OCI-LY3 (cell line): Measurements from ENCODE around the gene INPP5A.
"Not testable (repeated sequence)": the region's sequence is repeated elsewhere in the genome, so short reads cannot be mapped to it uniquely, and the experiment has no call there.

ENCODE experiments used
- H2AFZ ChIP-seq: fragments of 200-600, 300-600 bp; shearing (Covaris generic); 2 replicates; pipeline ENCODE4 v1.6.0; 2014; ENCODE audit warnings: antibody characterized with exemption, low read depth, low read length
- H3K27ac ChIP-seq: fragments of 200-600, 300-600 bp; sonication (generic); 2 replicates; pipeline ENCODE4 v1.5.1; 2014; ENCODE audit warnings: mild to moderate bottlenecking, low read length, moderate library complexity, mixed read lengths
- H3K27me3 ChIP-seq: fragments of 200-600, 300-600 bp; sonication (generic); 2 replicates; pipeline ENCODE4 v1.6.1; 2014; ENCODE audit warnings: low read depth, low read length, mixed read lengths
- H3K36me3 ChIP-seq: fragments of 200-600, 300-600 bp; sonication (generic); replicated peaks from 2 replicates; pipeline ENCODE3; 2014; ENCODE audit warnings: low read depth, low read length, mixed read lengths
- H3K4me1 ChIP-seq: fragments of 300-600, 200-600 bp; sonication (generic); 2 replicates; pipeline ENCODE4 v1.6.1; 2014; ENCODE audit warnings: low read length, mixed read lengths
- H3K4me2 ChIP-seq: fragments of 200-600, 300-600 bp; sonication (generic); 2 replicates; pipeline ENCODE4 v1.6.1; 2014; ENCODE audit warnings: low read length, mixed read lengths
- H3K4me3 ChIP-seq: fragments of 300-600, 200-600 bp; sonication (generic); 2 replicates; pipeline ENCODE4 v1.5.1; 2014; ENCODE audit warnings: antibody characterized with exemption, mild to moderate bottlenecking, low read length, moderate library complexity
- H3K79me2 ChIP-seq: fragments of 300-600, 200-600 bp; shearing (Covaris generic); 2 replicates; pipeline ENCODE4 v1.6.1; 2014; ENCODE audit warnings: mild to moderate bottlenecking, low read length, mixed read lengths
- H3K9ac ChIP-seq: fragments of 300-600, 200-600 bp; shearing (Covaris generic); 2 replicates; pipeline ENCODE4 v1.6.0; 2014; ENCODE audit warnings: mild to moderate bottlenecking, low read length, moderate library complexity
- H3K9me3 ChIP-seq: fragments of 200-600, 300-600 bp; shearing (Covaris generic); 2 replicates; pipeline ENCODE4 v1.6.1; 2014; ENCODE audit warnings: low read length, mixed read lengths; ENCODE audit not compliant: insufficient read depth
- H4K20me1 ChIP-seq: fragments of 200-600, 300-600 bp; sonication (generic); 2 replicates; pipeline ENCODE4 v1.6.1; 2016; ENCODE audit warnings: low read length, mixed read lengths; ENCODE audit not compliant: insufficient read depth
- EZH2phosphoT487 ChIP-seq: fragments of 200-600 bp; shearing (Covaris generic); IDR thresholded peaks from 2 replicates; pipeline ENCODE4 v1.6.1; 2018; ENCODE audit warnings: antibody characterized with exemption, mixed run types, low read depth
- TF ChIP-seq, protein P1 (sequence below): fragments of 200-600, 300-600 bp; sonication (generic); IDR thresholded peaks from 2 replicates; pipeline ENCODE4 v1.5.1; 2014; ENCODE audit warnings: antibody characterized with exemption, low read length, low read depth

The INPP5A gene

DNA sequence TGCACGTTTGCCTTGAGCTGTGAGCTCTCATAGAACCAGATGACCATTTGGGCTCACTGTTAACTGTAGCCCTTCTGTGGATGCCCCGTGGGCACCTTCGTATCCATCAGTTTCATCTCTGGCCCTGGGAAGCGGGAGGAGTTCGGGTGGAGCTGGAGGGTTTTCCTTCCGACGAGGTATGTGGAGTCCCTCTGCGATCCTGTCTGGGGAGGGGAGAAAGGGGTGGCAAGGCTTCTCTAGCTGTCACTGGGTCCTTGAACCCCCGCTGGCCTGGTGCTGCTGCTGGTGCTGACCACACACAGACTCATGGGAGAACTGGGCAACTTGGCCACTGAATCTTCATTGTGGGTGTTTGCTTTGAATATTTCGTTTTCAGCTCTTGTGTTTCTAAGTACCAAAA lies 32.7 kb downstream of the INPP5A start:
- no peak overlapping the region for H3K9ac ChIP-seq
- H3K27me3 ChIP-seq: peaks cover 30% of the 10 kb centered on the region
- H3K9me3 ChIP-seq: no peaks in the 10 kb centered on the region
- no peak overlapping the region for H3K4me3 ChIP-seq
- no peaks in the 10 kb centered on the region for H3K36me3 ChIP-seq
- H2AFZ ChIP-seq: no peak overlapping the region
- H3K4me1 ChIP-seq: peaks cover 25% of the 10 kb centered on the region
- no peak overlapping the region for H3K4me2 ChIP-seq
- no peak overlapping the region for H3K27ac ChIP-seq
- TF ChIP-seq, protein P1, sequence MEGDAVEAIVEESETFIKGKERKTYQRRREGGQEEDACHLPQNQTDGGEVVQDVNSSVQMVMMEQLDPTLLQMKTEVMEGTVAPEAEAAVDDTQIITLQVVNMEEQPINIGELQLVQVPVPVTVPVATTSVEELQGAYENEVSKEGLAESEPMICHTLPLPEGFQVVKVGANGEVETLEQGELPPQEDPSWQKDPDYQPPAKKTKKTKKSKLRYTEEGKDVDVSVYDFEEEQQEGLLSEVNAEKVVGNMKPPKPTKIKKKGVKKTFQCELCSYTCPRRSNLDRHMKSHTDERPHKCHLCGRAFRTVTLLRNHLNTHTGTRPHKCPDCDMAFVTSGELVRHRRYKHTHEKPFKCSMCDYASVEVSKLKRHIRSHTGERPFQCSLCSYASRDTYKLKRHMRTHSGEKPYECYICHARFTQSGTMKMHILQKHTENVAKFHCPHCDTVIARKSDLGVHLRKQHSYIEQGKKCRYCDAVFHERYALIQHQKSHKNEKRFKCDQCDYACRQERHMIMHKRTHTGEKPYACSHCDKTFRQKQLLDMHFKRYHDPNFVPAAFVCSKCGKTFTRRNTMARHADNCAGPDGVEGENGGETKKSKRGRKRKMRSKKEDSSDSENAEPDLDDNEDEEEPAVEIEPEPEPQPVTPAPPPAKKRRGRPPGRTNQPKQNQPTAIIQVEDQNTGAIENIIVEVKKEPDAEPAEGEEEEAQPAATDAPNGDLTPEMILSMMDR: no peak
- TF ChIP-seq EZH2phosphoT487: no peak
- no peaks in the 10 kb centered on the region for H3K79me2 ChIP-seq
- peaks cover 35% of the 10 kb centered on the region for H4K20me1 ChIP-seq

DNA sequence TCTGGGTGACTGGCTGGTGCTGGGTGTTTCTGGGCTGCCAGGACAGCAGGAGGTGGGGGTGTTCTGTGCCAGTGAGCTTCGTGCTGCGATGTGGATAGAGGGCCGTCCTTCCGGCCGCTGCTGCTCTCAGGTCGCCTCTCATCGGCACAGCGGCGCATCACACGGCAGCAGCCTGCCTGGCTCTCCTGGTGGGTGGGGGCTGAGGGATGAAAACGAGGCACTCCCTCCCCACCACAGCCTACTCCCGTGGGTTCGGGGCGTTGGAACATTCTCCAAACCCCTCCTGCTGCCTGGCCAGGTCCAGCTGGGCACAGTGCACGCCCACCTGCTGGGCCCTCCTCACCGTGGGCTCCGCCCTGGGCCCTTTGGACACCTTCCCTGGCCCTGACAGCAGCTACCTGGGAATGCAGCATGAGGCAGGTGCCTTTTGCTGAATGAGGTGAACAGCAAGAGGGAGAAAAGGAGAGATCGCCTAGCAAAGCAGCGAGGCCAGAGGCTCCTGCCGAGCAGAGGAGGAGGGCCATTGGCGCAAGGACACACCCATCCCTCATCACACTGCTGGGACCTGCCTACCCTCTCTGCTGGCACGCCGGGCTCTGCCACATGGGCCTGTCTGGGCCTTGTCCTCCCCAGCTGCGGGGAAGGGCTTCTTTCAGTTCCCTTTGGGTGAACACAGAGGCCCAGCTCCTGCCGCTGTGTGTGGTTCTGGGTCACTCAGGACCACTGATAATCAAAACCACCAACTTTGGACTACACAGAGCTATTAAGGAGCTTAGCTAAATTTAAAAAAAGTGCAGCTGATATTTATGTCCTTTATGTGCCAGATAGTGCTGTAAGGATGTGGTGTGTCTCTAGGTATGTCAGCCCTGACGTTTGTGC lies 33.4 kb downstream of the INPP5A start:
- peaks cover 32% of the 10 kb centered on the region for H3K4me1 ChIP-seq
- no peaks in the 10 kb centered on the region for H3K36me3 ChIP-seq
- H3K27ac ChIP-seq: no peak overlapping the region
- TF ChIP-seq, protein P1: no peak
- TF ChIP-seq EZH2phosphoT487: no peak
- 0 out of 2 replicates have a peak overlapping the region, but pooled peaks have one; percentile 7 for H3K4me2 ChIP-seq
- no peak overlapping the region for H2AFZ ChIP-seq
- H3K9me3 ChIP-seq: no peaks in the 10 kb centered on the region
- no peaks in the 10 kb centered on the region for H3K79me2 ChIP-seq
- H3K9ac ChIP-seq: no peak overlapping the region
- H3K4me3 ChIP-seq: no peak overlapping the region
- H3K27me3 ChIP-seq: peaks cover 36% of the 10 kb centered on the region
- H4K20me1 ChIP-seq: peaks cover 42% of the 10 kb centered on the region

DNA sequence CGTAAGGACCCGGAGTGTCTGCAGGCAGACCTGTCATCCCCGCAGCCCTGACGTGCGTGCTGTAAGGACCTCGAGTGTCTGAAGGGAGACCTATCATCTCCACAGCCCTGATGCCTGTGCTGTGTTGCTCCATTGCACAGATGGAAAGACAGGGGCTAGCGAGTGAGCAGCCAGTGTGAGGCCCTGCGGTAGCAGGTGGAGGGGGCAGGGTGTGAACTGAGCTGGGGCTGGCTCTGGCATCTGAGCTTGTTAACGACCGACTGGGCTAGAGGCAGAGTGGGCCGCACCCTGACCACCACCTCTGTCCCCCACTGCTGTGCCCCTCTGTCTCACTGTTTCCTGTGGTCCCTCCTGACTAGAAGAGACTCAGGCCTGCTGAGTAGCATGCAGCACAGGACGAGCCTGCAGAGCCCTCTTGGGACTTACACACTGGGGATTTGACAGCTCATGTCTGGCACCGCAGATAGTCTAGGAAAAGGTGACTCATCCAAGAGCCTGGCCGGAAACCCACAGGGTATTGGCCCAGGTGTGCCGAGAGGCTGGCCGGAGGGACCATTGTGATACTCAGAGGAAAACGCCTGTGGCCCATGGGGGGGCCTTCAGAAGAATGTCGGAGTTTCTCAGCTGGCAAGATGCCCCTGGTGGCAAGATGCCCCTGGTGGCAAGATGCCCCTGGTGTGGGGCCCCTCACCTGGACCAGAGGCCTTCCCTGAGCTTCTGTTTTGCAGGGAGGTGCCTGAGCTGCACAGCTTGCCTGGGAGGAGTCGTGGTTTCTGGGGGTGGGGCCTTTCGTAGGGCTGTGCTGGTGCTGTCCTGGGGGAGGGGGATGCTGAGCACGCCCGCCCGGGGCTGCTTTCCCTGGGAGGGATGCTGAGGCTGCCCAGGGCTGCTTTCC lies 34.3 kb downstream of the INPP5A start:
- Histone ChIP-seq H3K4me3 (no peak overlapping the region), H3K4me1 (peaks cover 32% of the 10 kb centered on the region), H3K9me3 (no peaks in the 10 kb centered on the region), H4K20me1 (peaks cover 51% of the 10 kb centered on the region), H3K4me2 (peak overlapping the region; percentile 24; the same call in 1 of the 2 replicates), H3K9ac (no peak overlapping the region), H3K79me2 (no peaks in the 10 kb centered on the region), H2AFZ (no peak overlapping the region), H3K27ac (no peak overlapping the region), H3K27me3 (peaks cover 45% of the 10 kb centered on the region), H3K36me3 (no peaks in the 10 kb centered on the region)
- TF ChIP-seq EZH2phosphoT487: no peak
- TF ChIP-seq, protein P1: no peak

DNA sequence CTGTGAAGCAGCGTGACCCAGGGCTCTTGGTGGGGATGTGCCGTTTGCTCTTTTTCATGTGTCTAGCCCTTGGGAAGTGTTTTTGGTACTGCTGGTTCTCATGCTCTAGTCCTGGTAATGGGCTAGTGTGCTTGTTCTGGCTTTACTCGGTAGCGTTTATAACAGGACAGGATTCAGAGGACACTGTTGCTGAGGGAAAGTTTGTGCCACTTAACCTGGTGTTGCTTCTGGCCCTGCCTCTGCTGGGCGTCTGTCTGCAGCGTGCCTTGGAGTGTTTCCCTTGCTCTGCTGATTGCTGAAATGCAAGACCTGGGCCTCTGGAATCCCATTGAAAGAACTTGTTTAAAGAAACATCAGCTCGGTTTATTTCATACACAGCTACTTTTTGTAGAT lies 35.0 kb downstream of the INPP5A start:
- Histone ChIP-seq H3K4me2 (peak overlapping the region; percentile 24; the same call in 1 of the 2 replicates), H4K20me1 (peaks cover 58% of the 10 kb centered on the region), H3K79me2 (no peaks in the 10 kb centered on the region), H3K27me3 (peaks cover 52% of the 10 kb centered on the region), H3K36me3 (no peaks in the 10 kb centered on the region), H3K4me1 (peaks cover 32% of the 10 kb centered on the region), H3K27ac (no peak overlapping the region), H2AFZ (no peak overlapping the region), H3K4me3 (no peak overlapping the region), H3K9ac (no peak overlapping the region), H3K9me3 (no peaks in the 10 kb centered on the region)
- TF ChIP-seq EZH2phosphoT487: no peak
- TF ChIP-seq, protein P1: no peak

DNA sequence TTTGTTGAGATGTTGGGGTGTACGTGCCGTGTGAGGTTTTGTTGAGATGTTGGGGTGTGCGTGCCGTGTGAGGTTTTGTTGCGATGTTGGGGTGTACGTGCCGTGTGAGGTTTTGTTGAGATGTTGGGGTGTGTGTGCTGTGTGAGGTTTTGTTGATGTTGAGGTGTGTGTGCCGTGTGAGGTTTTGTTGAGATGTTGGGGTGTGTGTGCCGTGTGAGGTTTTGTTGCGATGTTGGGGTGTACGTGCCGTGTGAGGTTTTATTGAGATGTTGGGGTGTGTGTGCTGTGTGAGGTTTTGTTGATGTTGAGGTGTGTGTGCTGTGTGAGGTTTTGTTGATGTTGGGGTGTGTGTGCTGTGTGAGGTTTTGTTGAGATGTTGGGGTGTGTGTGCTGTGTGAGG lies 35.4 kb downstream of the INPP5A start:
- not testable (repeated sequence) for H3K27ac ChIP-seq, H3K4me2 ChIP-seq, H2AFZ ChIP-seq, H3K79me2 ChIP-seq, H3K36me3 ChIP-seq, H3K9ac ChIP-seq, H3K9me3 ChIP-seq, H3K4me3 ChIP-seq
- Histone ChIP-seq H4K20me1 (peaks cover 62% of the 10 kb centered on the region), H3K27me3 (peaks cover 56% of the 10 kb centered on the region), H3K4me1 (peaks cover 32% of the 10 kb centered on the region)
